Central memory CD8-positive, alpha-beta T cell (primary cell): ENCODE data around the gene CACNA1B.

Experiments
- ATAC-seq: fragments of 150-1000 bp; cut with Tn5 transposase; replicated peaks from 2 replicates; pipeline ENCODE4 v1.10.0; 2022; ENCODE audit warnings: mild to moderate bottlenecking, moderate FRiP score, moderate number of reproducible peaks; ENCODE audit not compliant: poor library complexity, severe bottlenecking; ENCODE audit errors: extremely low read depth
- DNase-seq, 2 donors: peaks; one replicate each; pipeline ENCODE4 v3.0.0; 2021; ENCODE audit warnings: low spot score in 2 of 2
- H3K27ac Mint-ChIP-seq: one replicate; pipeline ENCODE4 v1.8.0; 2022; ENCODE audit warnings: low read depth, mild to moderate bottlenecking, moderate library complexity, mixed read lengths
- H3K27me3 Mint-ChIP-seq: one replicate; pipeline ENCODE4 v1.8.0; 2022; ENCODE audit warnings: mixed read lengths
- H3K36me3 Mint-ChIP-seq: one replicate; pipeline ENCODE4 v1.8.0; 2022; ENCODE audit warnings: mild to moderate bottlenecking, moderate library complexity, mixed read lengths; ENCODE audit not compliant: insufficient read depth
- H3K4me1 Mint-ChIP-seq: one replicate; pipeline ENCODE4 v1.8.0; 2022; ENCODE audit warnings: mixed read lengths
- H3K4me3 Mint-ChIP-seq: one replicate; pipeline ENCODE4 v1.8.0; 2022; ENCODE audit warnings: mild to moderate bottlenecking, moderate library complexity, mixed read lengths
- H3K9me3 Mint-ChIP-seq: one replicate; pipeline ENCODE4 v1.8.0; 2022; ENCODE audit warnings: mixed read lengths

CACNA1B gene

DNA sequence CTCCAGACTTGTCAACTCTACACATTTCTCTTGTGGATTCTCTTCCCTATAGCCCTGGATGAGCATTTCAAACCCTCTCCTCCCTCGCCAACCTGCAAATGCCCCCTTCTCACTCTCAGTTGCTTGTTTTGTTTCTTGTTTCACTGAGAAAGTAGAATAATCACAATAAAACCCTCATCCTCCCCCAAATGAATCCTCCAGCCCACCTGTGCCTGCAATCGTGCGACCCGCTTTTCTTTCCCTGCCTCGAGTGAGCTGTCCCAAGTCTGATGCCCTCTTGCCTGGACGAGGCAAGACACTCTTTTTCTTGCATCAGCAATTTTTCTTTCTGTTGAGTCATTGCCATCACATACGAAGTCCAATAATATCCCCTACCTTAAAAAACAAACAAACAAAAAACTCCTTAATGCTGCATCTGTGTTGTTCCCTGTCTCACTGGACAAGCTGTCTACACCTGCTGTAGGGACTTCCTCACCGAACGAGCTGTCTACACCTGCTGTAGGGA is 3.7 kb upstream of the CACNA1B start:
- Mint-ChIP-seq H3K27me3 (peaks cover 45% of the 10 kb centered on the region), H3K4me1 (no peaks in the 10 kb centered on the region), H3K36me3 (peaks cover 2% of the 10 kb centered on the region), H3K4me3 (no peak overlapping the region), H3K9me3 (no peaks in the 10 kb centered on the region), H3K27ac (no peak overlapping the region)
- ATAC-seq (no peak), DNase-seq (no peak)

DNA sequence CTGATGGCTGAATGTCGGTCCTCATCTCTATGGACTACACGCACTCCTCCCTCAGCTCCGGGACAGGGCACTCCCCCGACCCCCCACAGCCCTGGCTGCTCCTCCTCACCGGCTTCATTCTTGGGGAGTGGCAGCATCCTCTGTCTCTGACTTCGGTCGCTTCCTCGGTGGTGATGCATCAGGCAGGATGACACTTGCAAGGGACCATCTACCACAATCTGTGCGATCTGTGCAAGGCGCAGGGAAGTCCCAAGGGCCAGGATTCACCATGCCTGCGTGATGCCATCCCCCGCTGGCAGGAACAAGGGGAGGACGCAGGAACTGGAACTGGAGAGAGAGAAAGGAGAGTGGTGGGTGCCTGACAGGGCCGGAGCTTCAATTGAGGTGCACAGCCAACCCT is 2.2 kb upstream of the CACNA1B start:
- no peak for ATAC-seq
- no peaks in the 10 kb centered on the region for H3K4me1 Mint-ChIP-seq
- no peak overlapping the region for H3K27ac Mint-ChIP-seq
- no peak for DNase-seq
- H3K4me3 Mint-ChIP-seq = no peak overlapping the region
- no peaks in the 10 kb centered on the region for H3K9me3 Mint-ChIP-seq
- H3K27me3 Mint-ChIP-seq = peaks cover 57% of the 10 kb centered on the region
- peaks cover 2% of the 10 kb centered on the region for H3K36me3 Mint-ChIP-seq

DNA sequence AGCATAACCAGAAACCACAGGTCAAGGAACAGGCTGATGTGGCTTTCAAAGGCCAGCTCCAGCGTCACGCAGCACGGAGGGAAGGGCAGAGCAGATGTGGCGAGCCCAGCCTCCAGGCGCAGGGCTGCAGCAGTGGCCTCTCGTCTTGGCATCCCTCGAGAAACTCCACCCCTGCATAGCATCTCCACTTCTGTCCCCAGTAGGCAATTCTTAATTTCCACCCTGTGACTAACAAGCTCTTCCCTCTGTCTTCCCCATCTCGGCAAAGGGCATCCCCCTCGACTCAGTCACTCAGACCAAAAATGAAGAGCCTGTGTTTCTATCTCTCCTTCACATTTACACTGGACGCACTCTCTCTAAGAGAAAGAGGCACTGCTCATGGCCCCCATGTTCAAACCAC is 1.7 kb upstream of the CACNA1B start:
- H3K27me3 Mint-ChIP-seq = peaks cover 58% of the 10 kb centered on the region
- no peak overlapping the region for H3K27ac Mint-ChIP-seq
- ATAC-seq (no peak), DNase-seq (no peak)
- peaks cover 2% of the 10 kb centered on the region for H3K36me3 Mint-ChIP-seq
- H3K9me3 Mint-ChIP-seq = no peaks in the 10 kb centered on the region
- H3K4me1 Mint-ChIP-seq = no peaks in the 10 kb centered on the region
- no peak overlapping the region for H3K4me3 Mint-ChIP-seq

DNA sequence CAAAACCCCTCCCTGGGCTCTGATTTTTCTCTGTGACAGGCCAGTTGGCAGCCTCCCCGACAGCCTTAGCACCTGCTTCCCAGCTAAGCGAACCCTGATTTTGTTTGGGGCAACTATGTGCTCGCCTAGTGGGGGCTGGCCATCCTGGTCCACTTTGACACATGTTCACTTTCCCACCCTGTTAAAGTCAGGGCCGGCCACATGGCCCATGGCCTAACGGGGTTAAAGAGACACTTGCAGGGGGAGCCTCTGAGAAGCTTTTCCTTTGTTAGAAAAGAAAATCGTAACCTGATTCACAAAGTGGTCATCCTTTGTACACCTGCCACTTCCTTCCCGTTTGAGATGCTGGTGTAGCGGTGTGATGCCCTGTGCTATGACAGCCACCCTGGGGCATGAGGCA is 1.3 kb upstream of the CACNA1B start:
- Mint-ChIP-seq H3K36me3 (peaks cover 2% of the 10 kb centered on the region), H3K27me3 (peaks cover 61% of the 10 kb centered on the region), H3K27ac (no peak overlapping the region), H3K9me3 (no peaks in the 10 kb centered on the region), H3K4me1 (no peaks in the 10 kb centered on the region), H3K4me3 (peak overlapping the region; percentile 44)
- no peak for DNase-seq
- no peak for ATAC-seq

DNA sequence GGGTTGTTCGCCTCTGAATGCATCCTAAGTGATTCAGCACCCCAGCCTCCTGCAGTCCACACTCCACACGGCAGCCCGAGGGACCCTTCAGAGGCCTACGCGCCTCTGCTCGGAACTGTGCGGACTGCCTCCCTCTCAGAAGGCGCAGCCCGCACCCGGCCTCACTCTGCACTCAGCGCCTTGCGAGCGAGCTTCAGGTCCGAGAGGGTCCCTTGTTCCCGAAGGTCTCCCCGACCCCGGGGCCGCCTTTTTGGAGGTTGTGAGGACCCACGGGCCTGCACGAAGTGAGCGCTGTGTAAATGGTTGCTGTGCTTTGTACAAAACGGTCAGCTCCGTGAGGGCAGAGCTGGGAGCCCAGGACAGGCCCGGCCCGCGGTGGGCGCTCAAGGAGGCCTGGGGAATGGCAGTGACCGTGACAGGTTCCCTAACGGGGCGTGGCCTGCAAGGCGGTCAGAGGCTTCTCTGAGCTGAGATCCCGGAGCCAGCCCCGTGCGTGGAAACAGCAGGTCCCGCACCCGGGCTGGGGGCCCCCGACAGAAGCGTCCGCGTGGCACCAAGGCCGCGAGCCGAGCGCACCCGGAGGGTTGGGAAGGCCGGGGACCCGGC is 698 bp upstream of the CACNA1B start:
- no peaks in the 10 kb centered on the region for H3K9me3 Mint-ChIP-seq
- H3K36me3 Mint-ChIP-seq = peaks cover 2% of the 10 kb centered on the region
- no peak overlapping the region for H3K27ac Mint-ChIP-seq
- no peak for ATAC-seq
- H3K27me3 Mint-ChIP-seq = peaks cover 67% of the 10 kb centered on the region
- no peaks in the 10 kb centered on the region for H3K4me1 Mint-ChIP-seq
- H3K4me3 Mint-ChIP-seq = peak overlapping the region; percentile 44
- no peak for DNase-seq

DNA sequence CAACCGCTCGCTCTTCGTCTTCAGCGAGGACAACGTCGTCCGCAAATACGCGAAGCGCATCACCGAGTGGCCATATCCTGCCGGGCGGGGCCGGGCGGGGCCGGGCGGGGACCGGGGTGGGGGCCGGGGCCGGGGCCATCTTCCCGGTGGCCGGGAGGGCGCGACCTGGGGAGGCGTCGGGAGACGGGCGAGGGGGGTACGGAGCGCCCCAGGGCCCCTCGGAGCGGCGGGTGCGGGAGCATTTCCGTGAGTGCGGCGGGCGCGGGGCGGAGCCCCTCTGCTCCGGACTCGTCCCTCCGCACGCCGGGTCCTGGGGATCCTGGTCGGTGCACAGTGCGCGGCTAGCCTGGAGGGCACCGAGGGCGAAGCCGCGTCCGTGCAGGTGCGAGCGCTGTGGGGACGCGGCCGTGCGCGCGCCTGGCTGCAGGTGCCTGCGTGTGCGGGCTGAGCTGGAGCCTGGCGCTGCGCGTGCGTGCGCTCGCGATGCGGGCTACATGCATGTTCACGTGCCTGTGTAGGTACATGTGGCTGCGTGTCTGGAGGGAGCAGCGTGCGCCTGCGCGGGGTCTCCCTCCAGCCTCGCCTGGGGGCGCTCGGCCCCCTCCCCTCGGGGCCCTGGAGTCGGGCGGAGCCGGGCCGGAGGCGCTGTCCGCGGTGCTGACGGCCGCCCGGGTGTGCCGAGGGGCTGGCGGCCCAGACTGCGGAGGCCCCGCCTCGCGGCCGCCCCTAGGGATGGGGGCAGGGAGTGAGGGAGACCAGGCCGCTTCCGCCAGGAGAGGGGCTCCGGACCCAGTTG is 762 bp downstream of the CACNA1B start:
- H3K27me3 Mint-ChIP-seq = peaks cover 59% of the 10 kb centered on the region
- H3K36me3 Mint-ChIP-seq = peaks cover 2% of the 10 kb centered on the region
- no peak overlapping the region for H3K27ac Mint-ChIP-seq
- H3K4me3 Mint-ChIP-seq = no peak overlapping the region
- DNase-seq (no peak), ATAC-seq (no peak)
- H3K4me1 Mint-ChIP-seq = no peaks in the 10 kb centered on the region
- H3K9me3 Mint-ChIP-seq = no peaks in the 10 kb centered on the region

DNA sequence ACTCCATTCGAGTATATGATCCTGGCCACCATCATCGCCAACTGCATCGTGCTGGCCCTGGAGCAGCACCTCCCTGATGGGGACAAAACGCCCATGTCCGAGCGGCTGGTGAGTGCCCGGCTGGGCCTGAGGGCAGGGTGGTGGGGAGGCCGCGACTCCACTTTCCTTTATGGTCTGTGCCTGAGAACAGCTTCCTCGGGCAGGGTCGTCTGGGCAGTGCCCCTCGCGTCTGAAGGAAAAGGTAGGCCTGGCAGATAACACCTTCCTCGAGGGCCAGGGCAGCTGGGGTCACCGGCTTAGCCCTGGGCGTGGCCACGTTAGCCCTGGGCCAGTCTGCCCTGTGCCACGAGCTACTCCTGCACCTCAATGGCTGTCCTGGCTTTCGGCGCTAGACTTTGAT is 1.5 kb downstream of the CACNA1B start:
- no peak overlapping the region for H3K27ac Mint-ChIP-seq
- ATAC-seq = no peak

DNA sequence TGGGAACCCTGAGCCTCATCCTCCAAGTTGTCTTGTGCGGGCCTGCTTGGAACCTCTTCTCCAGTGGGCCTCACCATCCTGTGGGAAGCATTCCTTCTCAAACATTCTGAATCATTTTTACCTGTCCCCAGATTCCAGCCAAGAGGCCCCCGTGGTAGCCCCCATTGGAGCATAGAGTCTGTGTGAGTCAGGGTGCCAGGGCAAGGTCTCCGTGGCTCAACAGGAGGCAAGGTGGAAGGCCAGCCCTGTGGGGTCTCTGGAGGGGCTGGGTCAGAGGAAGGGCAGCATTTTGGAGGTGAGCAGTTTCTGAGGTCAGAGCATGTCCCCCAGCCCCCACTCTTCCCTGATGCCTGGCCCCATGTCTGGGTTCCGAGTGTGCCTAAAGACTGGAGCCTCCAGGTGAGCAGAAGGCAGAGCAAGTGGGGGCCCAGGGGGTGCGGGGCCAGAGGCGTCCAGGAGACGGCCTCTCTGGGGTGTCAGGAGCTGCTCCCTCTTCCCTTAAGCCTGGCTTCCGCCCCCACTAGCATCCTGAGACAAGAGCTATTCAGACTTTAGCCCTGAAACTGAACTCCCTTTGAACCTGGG is 2.1 kb downstream of the CACNA1B start:
- H3K4me3 Mint-ChIP-seq = no peak overlapping the region
- DNase-seq (no peak), ATAC-seq (no peak)
- H3K27me3 Mint-ChIP-seq = peaks cover 48% of the 10 kb centered on the region
- no peaks in the 10 kb centered on the region for H3K9me3 Mint-ChIP-seq
- no peak overlapping the region for H3K27ac Mint-ChIP-seq
- H3K4me1 Mint-ChIP-seq = no peaks in the 10 kb centered on the region
- H3K36me3 Mint-ChIP-seq = no peaks in the 10 kb centered on the region

More for the DNA sequence above, 1.5 kb downstream of the CACNA1B start:
- no peak for DNase-seq
- Mint-ChIP-seq H3K36me3 (no peaks in the 10 kb centered on the region), H3K4me1 (no peaks in the 10 kb centered on the region), H3K9me3 (no peaks in the 10 kb centered on the region), H3K27me3 (peaks cover 51% of the 10 kb centered on the region), H3K4me3 (no peak overlapping the region)

DNA sequence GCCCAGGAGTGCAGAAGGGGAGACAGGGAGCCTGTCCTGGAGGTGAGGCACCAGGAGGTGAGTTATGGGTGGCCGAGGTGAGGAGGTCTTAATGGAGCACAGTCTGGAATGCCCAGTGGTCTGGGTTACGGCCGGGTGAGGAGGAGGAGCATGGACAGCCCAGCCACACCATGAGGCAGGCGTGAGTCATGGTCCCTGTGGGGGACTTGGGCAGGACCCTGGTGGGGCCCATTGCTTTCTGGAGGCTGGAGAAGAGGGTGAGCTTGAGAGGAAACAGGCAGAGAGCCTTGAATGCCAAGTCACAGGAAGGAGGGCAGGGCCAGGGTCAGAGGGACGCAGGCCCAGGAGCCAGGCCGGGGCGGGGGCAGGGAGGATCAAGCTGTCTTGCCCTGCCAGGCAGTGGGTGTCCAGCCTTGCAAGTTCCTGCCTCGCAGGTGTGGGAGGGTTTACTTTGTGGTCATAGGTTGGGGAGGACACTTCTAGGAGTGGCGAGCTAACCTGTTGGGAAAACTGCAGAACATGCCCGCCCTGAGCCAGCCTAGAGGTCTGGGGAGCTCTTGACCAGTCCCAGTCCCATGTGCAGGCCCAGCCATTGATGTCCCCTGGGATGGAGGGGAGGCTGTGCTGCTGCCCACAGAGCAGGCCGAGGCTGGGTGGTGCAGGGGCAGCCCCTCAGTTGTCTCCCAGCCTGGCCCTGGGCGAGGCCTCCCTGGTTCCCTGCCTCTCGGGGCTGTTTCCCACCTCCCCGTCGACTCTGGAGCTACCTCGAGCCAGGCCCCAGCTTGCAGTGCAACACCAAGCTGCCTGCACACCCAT is 2.8 kb downstream of the CACNA1B start:
- DNase-seq (no peak), ATAC-seq (no peak)
- Mint-ChIP-seq H3K27ac (no peak overlapping the region), H3K9me3 (no peaks in the 10 kb centered on the region), H3K27me3 (peaks cover 40% of the 10 kb centered on the region), H3K36me3 (no peaks in the 10 kb centered on the region), H3K4me1 (no peaks in the 10 kb centered on the region), H3K4me3 (no peak overlapping the region)

DNA sequence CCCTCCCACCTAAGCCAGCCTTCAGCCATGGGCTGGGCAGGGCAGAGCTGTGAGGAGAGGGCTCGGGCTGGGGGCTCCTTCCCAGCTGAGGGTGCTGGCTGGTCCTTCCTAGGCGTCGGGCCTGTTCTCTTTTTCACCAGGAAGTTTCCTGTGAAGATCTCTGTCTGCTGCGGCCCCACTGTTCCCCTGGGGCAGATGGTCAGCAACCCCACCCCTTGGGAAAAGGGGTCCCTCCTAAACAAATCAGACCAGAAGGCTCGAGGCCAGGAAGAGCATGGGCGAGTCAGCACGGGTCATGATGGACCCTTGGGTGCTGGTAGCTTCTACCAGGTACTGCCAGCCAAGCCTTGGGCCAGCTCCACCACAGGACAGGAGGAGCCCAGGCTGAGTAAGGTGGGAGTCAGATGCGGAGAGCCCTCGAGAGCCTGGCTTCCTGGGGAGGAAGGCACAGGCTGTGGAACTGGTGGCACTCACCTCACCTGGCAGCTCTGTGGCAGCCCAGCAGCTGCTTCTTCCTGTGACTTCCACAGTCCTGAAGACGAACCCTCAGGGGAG is 3.5 kb downstream of the CACNA1B start:
- Mint-ChIP-seq H3K27ac (no peak overlapping the region), H3K9me3 (no peaks in the 10 kb centered on the region), H3K27me3 (peaks cover 34% of the 10 kb centered on the region), H3K4me1 (no peaks in the 10 kb centered on the region), H3K4me3 (no peak overlapping the region), H3K36me3 (no peaks in the 10 kb centered on the region)
- DNase-seq = no peak
- ATAC-seq = no peak

DNA sequence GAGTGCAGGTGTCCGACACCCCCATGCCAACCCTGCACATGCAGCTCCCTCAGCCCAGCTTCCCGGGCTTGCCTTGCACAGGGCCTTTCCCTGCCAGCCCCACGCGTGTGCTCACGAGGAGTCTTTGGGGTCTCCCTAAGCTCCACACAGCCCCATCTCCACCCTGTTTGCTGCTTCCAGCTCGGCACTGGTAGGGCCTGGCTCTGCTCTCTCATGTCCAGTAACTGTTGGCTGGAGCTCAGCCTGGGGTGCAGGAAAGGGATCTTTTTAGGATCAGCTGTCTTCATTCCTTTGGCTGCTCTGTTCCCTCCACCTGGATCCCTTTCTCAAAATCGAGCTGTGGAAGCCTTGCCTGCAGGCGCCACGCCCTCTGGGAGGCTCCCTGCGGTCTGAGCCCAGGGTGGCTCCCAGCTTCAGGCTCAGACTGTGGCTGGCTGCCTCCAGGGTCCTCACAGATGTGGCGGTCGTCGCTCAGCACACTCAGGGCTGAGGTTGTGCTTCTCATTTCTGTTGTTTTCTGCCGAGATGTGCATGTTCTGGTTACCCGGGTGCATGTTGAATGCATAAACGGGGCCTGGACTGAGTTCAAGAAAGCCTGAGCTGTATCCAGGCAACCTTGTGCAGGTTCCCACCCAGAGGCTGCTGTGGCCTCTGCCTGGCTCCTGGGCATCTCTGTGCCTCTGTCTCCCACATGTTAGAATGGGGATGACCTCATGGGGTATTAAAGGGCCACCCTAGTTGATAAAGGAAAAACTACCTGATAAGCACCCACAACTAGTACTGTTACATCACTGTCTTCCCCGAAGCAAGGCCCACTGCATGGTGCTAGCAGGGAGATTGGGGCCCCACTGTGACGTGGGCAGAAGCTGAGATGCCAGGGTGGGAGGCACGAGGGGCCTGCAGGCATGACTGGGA is 4.3 kb downstream of the CACNA1B start:
- no peak overlapping the region for H3K27ac Mint-ChIP-seq
- H3K36me3 Mint-ChIP-seq = no peaks in the 10 kb centered on the region
- no peak overlapping the region for H3K4me3 Mint-ChIP-seq
- no peak for DNase-seq
- no peak for ATAC-seq
- H3K9me3 Mint-ChIP-seq = no peaks in the 10 kb centered on the region
- H3K4me1 Mint-ChIP-seq = no peaks in the 10 kb centered on the region
- peaks cover 26% of the 10 kb centered on the region for H3K27me3 Mint-ChIP-seq
